DOHH2 (cell line): Measurements from ENCODE around the gene SRCAP.

Experiments used
- EZH2phosphoT487 ChIP-seq: fragments of 200-600 bp; sonication (generic); IDR thresholded peaks from 2 replicates; pipeline ENCODE4 v1.6.1; 2017; ENCODE audit warnings: borderline replicate concordance, mild to moderate bottlenecking, antibody characterized with exemption, low read length, moderate library complexity, mixed read lengths
- TF ChIP-seq, protein P1 (sequence below): fragments of 200-600 bp; sonication (generic); IDR thresholded peaks from one replicate; pipeline ENCODE4 v1.5.1; 2014; ENCODE audit warnings: antibody characterized with exemption, mild to moderate bottlenecking, low read depth, low read length; ENCODE audit not compliant: poor library complexity, severe bottlenecking

DNA sequence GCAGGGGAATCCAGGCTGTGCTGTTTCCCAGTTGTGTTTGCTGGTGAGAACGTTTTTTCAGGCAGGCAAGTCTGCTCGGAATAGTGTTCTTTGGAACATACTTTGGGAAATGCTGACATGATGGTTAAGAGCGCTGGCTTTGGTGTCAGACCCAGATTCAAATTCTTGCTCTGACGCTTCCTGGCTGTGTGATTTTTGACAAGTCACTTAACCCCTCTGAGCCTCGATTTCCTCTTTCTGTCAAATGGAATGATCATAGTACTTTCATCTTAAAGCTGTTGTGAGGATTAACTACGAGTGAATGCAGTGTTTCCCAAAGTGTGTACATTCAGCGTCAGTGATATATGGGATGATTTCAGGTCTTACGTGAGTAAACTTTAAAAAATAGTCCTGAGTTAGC is 35.9 kb upstream of the SRCAP start:
- TF ChIP-seq, protein P1, sequence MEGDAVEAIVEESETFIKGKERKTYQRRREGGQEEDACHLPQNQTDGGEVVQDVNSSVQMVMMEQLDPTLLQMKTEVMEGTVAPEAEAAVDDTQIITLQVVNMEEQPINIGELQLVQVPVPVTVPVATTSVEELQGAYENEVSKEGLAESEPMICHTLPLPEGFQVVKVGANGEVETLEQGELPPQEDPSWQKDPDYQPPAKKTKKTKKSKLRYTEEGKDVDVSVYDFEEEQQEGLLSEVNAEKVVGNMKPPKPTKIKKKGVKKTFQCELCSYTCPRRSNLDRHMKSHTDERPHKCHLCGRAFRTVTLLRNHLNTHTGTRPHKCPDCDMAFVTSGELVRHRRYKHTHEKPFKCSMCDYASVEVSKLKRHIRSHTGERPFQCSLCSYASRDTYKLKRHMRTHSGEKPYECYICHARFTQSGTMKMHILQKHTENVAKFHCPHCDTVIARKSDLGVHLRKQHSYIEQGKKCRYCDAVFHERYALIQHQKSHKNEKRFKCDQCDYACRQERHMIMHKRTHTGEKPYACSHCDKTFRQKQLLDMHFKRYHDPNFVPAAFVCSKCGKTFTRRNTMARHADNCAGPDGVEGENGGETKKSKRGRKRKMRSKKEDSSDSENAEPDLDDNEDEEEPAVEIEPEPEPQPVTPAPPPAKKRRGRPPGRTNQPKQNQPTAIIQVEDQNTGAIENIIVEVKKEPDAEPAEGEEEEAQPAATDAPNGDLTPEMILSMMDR, result no peak
- no peak for TF ChIP-seq EZH2phosphoT487
